Central memory CD8-positive, alpha-beta T cell (primary cell): Measurements from ENCODE around the gene NOC3L.
A peak's percentile ranks its signal among the peaks of the same experiment; 100 is the strongest.
"Not testable (repeated sequence)": the region's sequence is repeated elsewhere in the genome, so short reads cannot be mapped to it uniquely, and the experiment has no call there.

ENCODE experiments used
- ATAC-seq: fragments of 150-1000 bp; cut with Tn5 transposase; replicated peaks from 2 replicates; pipeline ENCODE4 v1.10.0; 2022; ENCODE audit warnings: mild to moderate bottlenecking, moderate FRiP score, moderate number of reproducible peaks; ENCODE audit not compliant: poor library complexity, severe bottlenecking; ENCODE audit errors: extremely low read depth
- DNase-seq, 2 donors: peaks; one replicate each; pipeline ENCODE4 v3.0.0; 2021; ENCODE audit warnings: low spot score in 2 of 2
- H3K27ac Mint-ChIP-seq: one replicate; pipeline ENCODE4 v1.8.0; 2022; ENCODE audit warnings: low read depth, mild to moderate bottlenecking, moderate library complexity, mixed read lengths
- H3K27me3 Mint-ChIP-seq: one replicate; pipeline ENCODE4 v1.8.0; 2022; ENCODE audit warnings: mixed read lengths
- H3K36me3 Mint-ChIP-seq: one replicate; pipeline ENCODE4 v1.8.0; 2022; ENCODE audit warnings: mild to moderate bottlenecking, moderate library complexity, mixed read lengths; ENCODE audit not compliant: insufficient read depth
- H3K4me1 Mint-ChIP-seq: one replicate; pipeline ENCODE4 v1.8.0; 2022; ENCODE audit warnings: mixed read lengths
- H3K4me3 Mint-ChIP-seq: one replicate; pipeline ENCODE4 v1.8.0; 2022; ENCODE audit warnings: mild to moderate bottlenecking, moderate library complexity, mixed read lengths
- H3K9me3 Mint-ChIP-seq: one replicate; pipeline ENCODE4 v1.8.0; 2022; ENCODE audit warnings: mixed read lengths

NOC3L gene

DNA sequence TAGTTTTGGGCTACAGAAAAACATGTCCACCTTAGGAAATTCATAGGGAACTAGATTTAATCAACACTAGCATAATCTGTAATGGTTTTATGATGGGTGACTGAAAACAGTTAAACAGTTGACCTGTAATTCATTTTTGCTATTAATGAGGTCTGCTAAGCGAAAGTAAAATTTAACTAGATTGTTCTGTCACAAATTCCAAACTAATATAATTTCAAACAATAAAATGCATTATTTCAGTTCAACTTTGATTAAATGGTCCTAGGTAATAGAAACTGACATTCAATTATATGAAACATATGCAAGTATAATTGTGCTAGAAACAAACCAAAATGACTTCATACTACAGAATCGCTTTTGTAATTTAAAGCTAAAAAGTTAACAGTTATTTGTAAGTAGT is 6.9 kb downstream of the NOC3L start:
- H3K27ac Mint-ChIP-seq: no peak overlapping the region
- peaks cover 28% of the 10 kb centered on the region for H3K4me1 Mint-ChIP-seq
- DNase-seq: no peak
- no peak overlapping the region for H3K4me3 Mint-ChIP-seq
- peaks cover 41% of the 10 kb centered on the region for H3K36me3 Mint-ChIP-seq
- no peaks in the 10 kb centered on the region for H3K9me3 Mint-ChIP-seq
- no peak for ATAC-seq
- no peaks in the 10 kb centered on the region for H3K27me3 Mint-ChIP-seq

DNA sequence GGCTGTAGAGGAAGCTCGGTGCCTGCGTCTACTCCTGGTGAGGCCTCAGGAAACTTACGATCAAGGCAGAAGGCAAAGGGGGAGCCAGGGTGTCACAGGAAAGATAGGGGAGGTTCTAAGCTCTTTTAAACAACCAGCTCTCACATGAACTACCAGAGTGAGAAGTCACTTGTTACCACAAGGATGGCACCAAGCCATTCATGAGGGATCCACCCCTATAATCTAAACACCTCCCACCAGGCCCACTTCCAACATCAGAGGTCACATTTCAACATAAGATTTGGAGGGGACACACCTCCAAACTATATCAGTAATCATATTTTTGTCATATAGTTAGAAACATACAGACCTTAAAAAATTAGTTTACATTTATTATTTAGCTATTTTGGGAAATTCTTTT is 9.4 kb downstream of the NOC3L start:
- Mint-ChIP-seq H3K4me1 (peaks cover 11% of the 10 kb centered on the region), H3K36me3 (peaks cover 42% of the 10 kb centered on the region), H3K27me3 (no peaks in the 10 kb centered on the region), H3K27ac (no peak overlapping the region), H3K9me3 (no peaks in the 10 kb centered on the region), H3K4me3 (no peak overlapping the region)
- DNase-seq (no peak), ATAC-seq (no peak)

DNA sequence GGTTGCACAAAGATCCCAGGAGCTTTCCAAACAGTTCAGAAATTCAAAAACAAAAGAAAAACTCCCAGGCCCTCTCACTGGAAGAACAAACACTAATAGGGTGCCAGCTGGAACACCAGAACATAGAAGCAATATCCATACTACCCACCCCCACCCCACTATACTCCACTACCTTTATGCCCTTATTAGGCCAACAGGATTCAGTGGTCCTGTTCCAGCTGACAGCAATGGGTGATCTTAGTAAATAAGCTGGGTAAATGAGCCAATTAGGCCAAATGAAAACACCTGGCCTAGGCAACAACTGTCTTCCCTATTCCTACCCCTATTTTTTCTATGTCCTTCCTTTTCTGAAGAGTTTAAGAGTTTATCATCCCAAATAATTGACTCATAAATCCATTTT is 11.7 kb downstream of the NOC3L start:
- ATAC-seq (no peak), DNase-seq (no peak)
- H3K4me1 Mint-ChIP-seq: peaks cover 3% of the 10 kb centered on the region
- no peaks in the 10 kb centered on the region for H3K9me3 Mint-ChIP-seq
- no peak overlapping the region for H3K4me3 Mint-ChIP-seq
- no peaks in the 10 kb centered on the region for H3K27me3 Mint-ChIP-seq
- H3K27ac Mint-ChIP-seq: no peak overlapping the region
- peaks cover 40% of the 10 kb centered on the region for H3K36me3 Mint-ChIP-seq

DNA sequence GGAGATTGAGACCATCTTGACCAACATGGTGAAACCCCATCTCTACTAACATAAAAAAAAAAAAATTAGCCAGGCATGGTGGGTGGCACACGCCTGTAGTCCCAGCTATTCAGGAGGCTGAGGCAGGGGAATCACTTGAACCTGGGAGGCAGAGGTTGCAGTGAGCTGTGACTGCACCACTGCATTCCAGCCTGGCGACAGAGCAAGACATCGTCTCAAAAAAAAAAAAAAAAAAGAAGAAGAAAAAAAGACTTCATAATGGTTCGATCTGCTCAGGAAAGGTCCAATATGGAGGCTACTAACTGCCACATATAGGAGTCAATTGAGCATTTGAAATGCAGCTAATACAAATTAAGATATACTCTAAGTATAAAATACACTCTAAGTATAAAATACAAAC is 12.2 kb downstream of the NOC3L start:
- H3K27ac Mint-ChIP-seq, H3K4me1 Mint-ChIP-seq, H3K9me3 Mint-ChIP-seq, H3K27me3 Mint-ChIP-seq, ATAC-seq, DNase-seq, H3K4me3 Mint-ChIP-seq: not testable (repeated sequence)
- peaks cover 42% of the 10 kb centered on the region for H3K36me3 Mint-ChIP-seq

DNA sequence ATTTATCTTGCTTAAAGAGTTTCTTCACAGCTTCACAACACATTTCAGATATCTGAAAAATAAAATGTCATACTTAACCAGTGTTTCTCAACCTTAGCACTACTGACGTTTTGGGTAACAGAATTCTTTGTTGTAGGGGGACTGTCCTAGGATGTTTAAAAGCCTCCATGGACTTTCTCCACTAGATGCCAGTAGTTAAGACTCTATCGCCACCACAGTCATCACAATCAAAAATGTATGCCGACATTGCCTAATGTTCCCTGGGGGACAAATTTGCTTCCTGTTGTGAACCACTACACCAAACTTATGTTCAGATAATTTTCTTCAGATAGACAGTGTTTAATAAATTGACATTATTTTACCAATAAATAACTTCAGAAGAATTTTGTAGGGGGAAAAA is 13.4 kb downstream of the NOC3L start:
- Mint-ChIP-seq H3K4me1 (peaks cover 3% of the 10 kb centered on the region), H3K36me3 (peaks cover 43% of the 10 kb centered on the region), H3K27me3 (no peaks in the 10 kb centered on the region), H3K9me3 (no peaks in the 10 kb centered on the region), H3K4me3 (no peak overlapping the region), H3K27ac (no peak overlapping the region)
- no peak for ATAC-seq
- no peak for DNase-seq

DNA sequence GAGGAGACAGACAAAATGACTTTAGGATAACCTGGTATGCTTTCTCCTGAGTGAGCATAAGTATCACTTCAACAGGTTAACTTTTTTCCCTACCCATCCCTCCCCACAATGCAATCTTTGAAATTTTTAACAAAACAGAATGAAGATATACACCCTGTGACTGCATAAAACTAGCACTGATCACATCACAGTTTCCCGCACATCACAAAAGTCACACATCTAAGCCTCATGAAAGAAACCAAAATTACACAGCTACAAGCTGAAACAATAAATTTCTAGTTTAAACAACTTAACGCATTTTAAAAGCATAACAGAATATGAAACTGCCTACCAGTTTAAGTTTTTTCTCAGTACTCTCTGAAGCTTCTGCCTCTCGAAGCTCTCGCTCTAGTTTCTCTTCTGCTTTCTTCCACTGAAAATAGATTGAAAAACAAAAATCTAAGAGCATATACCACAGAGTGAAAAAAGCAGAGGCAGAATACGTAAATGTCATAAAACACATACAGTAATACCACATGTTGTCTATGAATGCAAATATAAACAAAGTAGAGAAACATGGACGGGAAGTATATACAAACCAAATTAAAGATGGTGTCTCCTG is 18.1 kb downstream of the NOC3L start:
- Mint-ChIP-seq H3K27ac (no peak overlapping the region), H3K9me3 (no peaks in the 10 kb centered on the region), H3K27me3 (no peaks in the 10 kb centered on the region), H3K4me1 (peaks cover 3% of the 10 kb centered on the region), H3K4me3 (no peak overlapping the region), H3K36me3 (peaks cover 44% of the 10 kb centered on the region)
- no peak for ATAC-seq
- no peak for DNase-seq

DNA sequence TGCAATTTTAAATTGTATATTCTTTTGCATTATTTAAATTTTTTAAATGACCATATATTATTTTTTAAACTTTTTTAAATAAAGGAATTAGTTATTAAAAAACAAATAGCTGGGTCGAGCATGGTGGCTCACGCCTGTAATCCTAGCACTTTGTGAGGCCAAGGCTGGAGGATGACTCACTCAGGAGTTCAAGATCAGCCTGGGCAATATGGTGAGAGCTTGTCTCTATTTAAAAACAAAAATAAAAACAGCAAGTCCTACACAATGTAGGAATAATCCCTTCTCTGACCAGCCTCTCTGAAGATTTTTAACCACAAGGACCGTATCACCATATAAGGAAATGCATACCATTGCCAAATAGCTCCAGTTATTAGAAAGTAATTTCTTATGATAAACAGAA is 19.6 kb downstream of the NOC3L start:
- DNase-seq (no peak), ATAC-seq (no peak)
- peaks cover 3% of the 10 kb centered on the region for H3K4me1 Mint-ChIP-seq
- no peak overlapping the region for H3K4me3 Mint-ChIP-seq
- H3K27me3 Mint-ChIP-seq: no peaks in the 10 kb centered on the region
- no peaks in the 10 kb centered on the region for H3K9me3 Mint-ChIP-seq
- H3K36me3 Mint-ChIP-seq: peaks cover 49% of the 10 kb centered on the region
- H3K27ac Mint-ChIP-seq: no peak overlapping the region

DNA sequence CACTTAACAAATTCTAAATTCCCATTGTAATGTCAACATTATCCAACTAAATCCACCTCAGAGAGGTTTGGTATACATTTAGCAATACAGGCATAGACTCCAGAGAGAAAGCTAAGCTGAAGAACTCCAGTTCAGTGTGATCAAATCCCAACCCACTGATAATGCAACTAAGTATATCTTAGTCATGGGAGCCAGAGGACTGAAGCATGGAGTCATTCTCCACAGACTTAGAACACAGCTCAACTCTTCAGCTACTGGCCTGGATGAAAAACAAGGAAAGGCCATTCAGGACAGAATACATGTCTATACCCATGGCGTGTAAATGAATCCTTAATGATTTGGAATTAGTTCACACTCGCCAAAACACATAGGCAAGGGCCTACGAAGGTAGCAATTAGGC is 27.9 kb downstream of the NOC3L start:
- peaks cover 56% of the 10 kb centered on the region for H3K36me3 Mint-ChIP-seq
- H3K9me3 Mint-ChIP-seq: no peaks in the 10 kb centered on the region
- ATAC-seq: no peak

DNA sequence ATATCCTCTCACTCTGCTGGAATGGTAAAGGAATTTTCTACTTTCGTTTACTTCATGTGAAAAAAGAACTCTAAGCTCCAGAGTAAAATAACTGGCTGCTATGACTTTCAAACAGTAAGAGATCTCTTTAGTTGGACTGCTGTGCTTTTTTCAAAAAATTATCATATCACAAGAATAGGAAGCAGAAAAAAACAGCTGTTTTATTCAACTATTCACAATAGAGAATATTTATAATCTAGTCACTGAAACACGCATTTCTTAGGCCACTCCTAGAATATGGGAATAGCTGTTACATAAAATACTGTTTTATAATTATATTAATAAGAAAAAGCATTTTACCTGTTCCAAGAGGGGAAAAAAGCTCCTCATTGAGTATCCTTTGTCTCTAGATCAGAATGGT is 29.7 kb downstream of the NOC3L start:
- H3K9me3 Mint-ChIP-seq: no peaks in the 10 kb centered on the region
- H3K27me3 Mint-ChIP-seq: no peaks in the 10 kb centered on the region
- H3K4me3 Mint-ChIP-seq: no peak overlapping the region
- no peak for DNase-seq
- ATAC-seq: no peak
- H3K27ac Mint-ChIP-seq: no peak overlapping the region
- H3K36me3 Mint-ChIP-seq: peaks cover 46% of the 10 kb centered on the region
- H3K4me1 Mint-ChIP-seq: no peaks in the 10 kb centered on the region

More for the DNA sequence above, 27.9 kb downstream of the NOC3L start:
- H3K4me3 Mint-ChIP-seq: no peak overlapping the region
- H3K4me1 Mint-ChIP-seq: no peaks in the 10 kb centered on the region
- no peak for DNase-seq
- no peak overlapping the region for H3K27ac Mint-ChIP-seq
- no peaks in the 10 kb centered on the region for H3K27me3 Mint-ChIP-seq

DNA sequence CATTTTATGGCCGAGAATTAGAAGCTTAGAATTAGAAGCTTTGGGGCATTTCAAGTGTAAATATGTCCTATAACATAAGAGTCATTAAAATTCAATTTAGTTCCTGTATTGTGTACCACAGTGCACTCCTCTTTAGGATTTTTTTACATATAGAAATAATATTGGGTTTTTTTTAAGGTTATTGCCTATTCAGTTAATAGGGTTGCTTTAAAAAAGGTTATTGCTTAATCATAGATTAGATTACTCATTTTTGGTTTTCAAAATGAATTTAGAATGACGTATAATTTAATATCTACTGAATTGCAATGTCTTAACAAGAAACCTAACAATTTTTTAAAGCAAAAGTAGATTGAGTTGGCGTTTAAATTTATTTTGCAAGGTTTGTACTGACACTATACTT is 34.1 kb downstream of the NOC3L start:
- ATAC-seq: no peak
- H3K9me3 Mint-ChIP-seq: no peaks in the 10 kb centered on the region
- H3K36me3 Mint-ChIP-seq: peaks cover 30% of the 10 kb centered on the region
- no peaks in the 10 kb centered on the region for H3K27me3 Mint-ChIP-seq
- H3K4me1 Mint-ChIP-seq: no peaks in the 10 kb centered on the region
- no peak overlapping the region for H3K4me3 Mint-ChIP-seq
- DNase-seq: no peak
- H3K27ac Mint-ChIP-seq: no peak overlapping the region

DNA sequence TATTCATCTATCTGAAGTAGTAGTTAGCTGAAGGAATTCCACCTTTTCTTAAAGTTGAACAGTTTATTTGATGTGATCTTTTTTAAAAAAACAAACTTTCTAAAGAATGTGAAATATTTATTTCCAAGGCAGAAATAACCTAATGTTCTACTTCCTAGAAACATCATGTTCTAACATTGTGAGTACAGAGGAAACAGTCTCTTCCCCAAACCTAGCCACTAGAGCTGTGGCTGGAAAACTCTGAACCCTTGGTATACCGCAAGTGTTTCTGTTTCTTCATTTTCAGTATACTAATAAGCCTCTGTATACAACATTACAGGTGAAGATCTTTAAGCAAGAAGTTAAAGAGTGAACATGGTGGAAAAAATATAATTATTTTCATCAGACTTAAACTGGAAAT is 35.1 kb downstream of the NOC3L start:
- H3K9me3 Mint-ChIP-seq: no peaks in the 10 kb centered on the region
- no peak for DNase-seq
- H3K27me3 Mint-ChIP-seq: no peaks in the 10 kb centered on the region
- H3K4me3 Mint-ChIP-seq: no peak overlapping the region
- no peak overlapping the region for H3K27ac Mint-ChIP-seq
- H3K4me1 Mint-ChIP-seq: no peaks in the 10 kb centered on the region
- ATAC-seq: no peak
- peaks cover 28% of the 10 kb centered on the region for H3K36me3 Mint-ChIP-seq

DNA sequence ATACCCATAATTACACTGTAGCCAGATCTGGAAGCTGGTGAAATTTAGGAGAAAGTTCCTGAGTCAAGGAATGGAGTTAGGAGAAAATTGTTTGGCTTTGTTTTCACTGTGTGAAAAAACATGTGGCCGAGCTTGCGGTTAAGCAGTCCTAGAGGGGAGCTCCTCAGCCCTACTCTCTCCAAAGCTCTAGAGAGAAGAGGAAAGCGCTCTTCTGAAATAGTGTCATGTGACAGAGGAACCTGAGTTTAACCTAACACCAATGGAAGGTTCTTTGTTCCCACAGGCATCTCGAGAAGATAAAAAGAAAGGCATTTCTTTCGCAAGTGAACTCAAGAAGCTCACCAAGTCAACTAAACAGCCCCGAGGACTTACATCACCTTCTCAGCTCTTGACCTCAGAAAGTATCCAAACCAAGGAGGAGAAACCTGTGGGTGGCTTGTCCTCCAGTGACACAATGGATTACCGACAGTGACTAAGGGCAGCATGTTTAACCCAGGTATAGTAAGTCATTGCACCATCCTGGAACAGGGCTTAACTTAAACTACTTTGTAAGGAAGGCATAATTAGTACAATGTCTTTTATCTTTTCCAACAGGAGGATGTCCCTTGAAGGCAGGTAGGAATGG is 38.0 kb downstream of the NOC3L start:
- ATAC-seq: no peak
- no peak for DNase-seq
- peak overlapping the region; percentile 29 for H3K27ac Mint-ChIP-seq
- H3K4me3 Mint-ChIP-seq: no peak overlapping the region
- no peaks in the 10 kb centered on the region for H3K4me1 Mint-ChIP-seq
- H3K36me3 Mint-ChIP-seq: peaks cover 23% of the 10 kb centered on the region
- H3K27me3 Mint-ChIP-seq: no peaks in the 10 kb centered on the region
- no peaks in the 10 kb centered on the region for H3K9me3 Mint-ChIP-seq

DNA sequence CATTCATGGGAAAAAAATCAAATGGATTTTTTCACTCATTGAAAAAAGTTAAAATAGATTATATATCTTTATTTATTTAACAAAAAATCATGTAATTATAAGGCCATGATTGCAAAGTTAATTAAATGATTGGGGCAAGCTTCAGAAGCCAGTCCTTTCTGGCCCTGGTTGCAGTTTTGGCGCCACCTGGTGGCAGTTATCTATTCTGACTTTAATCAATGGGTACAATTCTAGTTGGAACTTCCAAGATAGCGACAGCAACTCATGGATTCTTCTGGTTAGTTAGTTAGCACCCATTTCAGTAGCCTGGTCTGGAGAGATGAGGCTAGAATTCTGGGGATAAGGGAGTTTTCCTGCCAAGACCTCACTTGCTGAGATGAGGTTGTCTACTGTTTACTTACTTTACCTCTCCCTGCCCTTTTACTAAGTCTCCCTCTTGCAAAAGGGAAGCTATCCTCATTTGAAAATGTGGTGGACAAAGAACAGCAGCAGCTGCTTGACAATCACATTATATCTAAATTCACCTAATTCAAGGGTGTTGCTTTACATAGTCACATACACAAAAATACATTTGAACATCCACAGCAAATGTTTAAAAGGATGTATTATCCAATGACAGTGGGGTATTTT is 42.3 kb downstream of the NOC3L start:
- Mint-ChIP-seq H3K4me3 (no peak overlapping the region), H3K27me3 (no peaks in the 10 kb centered on the region), H3K4me1 (no peaks in the 10 kb centered on the region), H3K27ac (no peak overlapping the region), H3K36me3 (peaks cover 8% of the 10 kb centered on the region), H3K9me3 (no peaks in the 10 kb centered on the region)
- no peak for ATAC-seq
- DNase-seq: peak; percentile 17 to 39
